ES-I3 (cell line): Measurements from ENCODE around the gene PCK2.

Source experiments
- H3K36me3 ChIP-seq: 2 replicates; pipeline ENCODE4 v1.6.1; 2013; ENCODE audit warnings: mild to moderate bottlenecking, low read length, control low read depth, moderate library complexity; ENCODE audit not compliant: insufficient read depth
- H3K4me1 ChIP-seq: 2 replicates; pipeline ENCODE4 v1.6.1; 2013; ENCODE audit warnings: mild to moderate bottlenecking, control low read depth, low read length; ENCODE audit not compliant: insufficient read depth
- H3K9ac ChIP-seq: 2 replicates; pipeline ENCODE4 v1.6.1; 2013; ENCODE audit warnings: low read depth, mild to moderate bottlenecking, low read length, moderate library complexity
- H3K9me3 ChIP-seq: 2 replicates; pipeline ENCODE4 v1.6.1; 2013; ENCODE audit warnings: mild to moderate bottlenecking, low read length, moderate library complexity; ENCODE audit not compliant: control insufficient read depth, insufficient read depth

Gene PCK2

GRCh38 chr14:24146978-24147760 is 53.1 kb downstream of the PCK2 start, which contains the start of gene RNF31:
TSS of gene RNF31 (plus strand) at chr14:24147498. CDS start at chr14:24147699, 201 bp downstream.
- Histone ChIP-seq H3K4me1 (peaks cover 6% of the 10 kb centered on the region; the same call in 1 of the 2 replicates), H3K36me3 (peaks cover 10% of the 10 kb centered on the region; the same call in 1 of the 2 replicates), H3K9ac (peak within 1 kb of the TSS; percentile 95), H3K9me3 (no peaks in the 10 kb centered on the region)

- Histone ChIP-seq H3K36me3 (peaks cover 10% of the 10 kb centered on the region; the same call in 1 of the 2 replicates), H3K4me1 (peaks cover 6% of the 10 kb centered on the region; the same call in 1 of the 2 replicates), H3K9me3 (no peaks in the 10 kb centered on the region), H3K9ac (peak overlapping the region; percentile 95)
These were observed 53.8 kb downstream of the PCK2 start for GRCh38 chr14:24147761-24148428.

GRCh38 chr14:24149302-24149969 is 55.3 kb downstream of the PCK2 start:
- no peak overlapping the region for H3K9ac ChIP-seq
- H3K36me3 ChIP-seq, result peaks cover 7% of the 10 kb centered on the region
- no peaks in the 10 kb centered on the region for H3K9me3 ChIP-seq
- peaks cover 6% of the 10 kb centered on the region; the same call in 1 of the 2 replicates for H3K4me1 ChIP-seq

GRCh38 chr14:24150061-24150460 is 56.0 kb downstream of the PCK2 start:
- Histone ChIP-seq H3K9me3 (no peaks in the 10 kb centered on the region), H3K4me1 (peaks cover 6% of the 10 kb centered on the region; the same call in 1 of the 2 replicates), H3K9ac (no peak overlapping the region), H3K36me3 (peaks cover 11% of the 10 kb centered on the region)

GRCh38 chr14:24150567-24150966 is 56.5 kb downstream of the PCK2 start:
- Histone ChIP-seq H3K9ac (no peak overlapping the region), H3K4me1 (peaks cover 6% of the 10 kb centered on the region; the same call in 1 of the 2 replicates), H3K36me3 (peaks cover 11% of the 10 kb centered on the region), H3K9me3 (no peaks in the 10 kb centered on the region)

GRCh38 chr14:24150993-24151392 is 56.9 kb downstream of the PCK2 start:
- peaks cover 15% of the 10 kb centered on the region for H3K36me3 ChIP-seq
- no peak overlapping the region for H3K9ac ChIP-seq
- no peaks in the 10 kb centered on the region for H3K9me3 ChIP-seq
- H3K4me1 ChIP-seq, result peaks cover 6% of the 10 kb centered on the region; the same call in 1 of the 2 replicates

GRCh38 chr14:24151404-24152080 is 57.4 kb downstream of the PCK2 start:
- H3K9ac ChIP-seq, result no peak overlapping the region
- H3K9me3 ChIP-seq, result no peaks in the 10 kb centered on the region
- peaks cover 15% of the 10 kb centered on the region for H3K36me3 ChIP-seq
- peaks cover 6% of the 10 kb centered on the region; the same call in 1 of the 2 replicates for H3K4me1 ChIP-seq
